C4-2B (cell line): Measurements from ENCODE around the gene SAAL1.

Experiments used
- CTCF ChIP-seq: fragments of 450-650 bp; conservative IDR thresholded peaks from 2 replicates; pipeline ENCODE4 v1.5.1; 2017; ENCODE audit warnings: mild to moderate bottlenecking
- ZFX ChIP-seq: fragments of 450-650 bp; IDR thresholded peaks from 2 replicates; pipeline ENCODE4 v1.6.1; 2017

GRCh38 chr11:18056561-18057181, 49.2 kb downstream of the SAAL1 start:
- no peak for TF ChIP-seq CTCF
- no peak for TF ChIP-seq ZFX
